ENCODE measurements around the gene CCDC137.
A peak's percentile ranks its signal among the peaks of the same experiment; 100 is the strongest.

CCDC137 gene

GRCh38 chr17:81635431-81635830, 31.1 kb upstream of the CCDC137 start:
- DNase-seq (ENCODE audit: low spot score), result no peak
- no peak for TF ChIP-seq CTCF (IDR thresholded peaks at IDR 0.05; ENCODE audit: borderline replicate concordance, control extremely low read depth, extremely low read depth, insufficient read depth, missing control alignments)

DNA sequence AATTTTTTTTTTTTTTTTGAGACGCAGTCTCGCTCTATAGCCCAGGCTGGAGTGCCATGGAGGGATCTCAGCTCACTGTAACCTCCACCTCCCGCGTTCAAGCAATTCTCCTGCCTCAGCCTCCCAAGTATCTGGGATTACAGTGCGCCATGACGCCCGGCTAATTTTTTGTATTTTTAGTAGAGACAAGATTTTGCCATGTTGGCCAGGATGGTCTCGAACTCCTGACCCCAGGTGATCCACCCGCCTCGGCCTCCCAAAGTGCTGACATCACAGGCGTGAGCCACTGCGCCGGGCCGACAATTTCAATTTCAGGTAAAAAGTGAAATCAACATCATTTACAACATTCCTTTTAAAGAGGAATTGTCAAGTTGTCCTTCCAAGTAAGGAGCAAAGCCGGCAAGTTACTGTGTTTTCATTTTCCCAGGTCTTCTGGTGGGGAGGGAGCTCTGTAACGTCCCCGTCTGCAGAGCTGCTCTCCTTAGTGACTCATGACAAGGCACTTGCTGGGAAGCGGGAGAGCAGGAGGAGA, 30.5 kb upstream of the CCDC137 start:
- in situ Hi-C loops (cut with MboI; ENCODE audit: low sequenced_read_pairs, unreplicated experiment), result no loop called here
- no peak for TF ChIP-seq CTCF (IDR thresholded peaks at IDR 0.05; ENCODE audit: borderline replicate concordance, control extremely low read depth, extremely low read depth, insufficient read depth, missing control alignments)
- no peak for DNase-seq (ENCODE audit: low spot score)

More at GRCh38 chr17:81635431-81635830, 31.1 kb upstream of the CCDC137 start:
- in situ Hi-C loops (cut with MboI; ENCODE audit: low sequenced_read_pairs, unreplicated experiment), result no loop called here

DNA sequence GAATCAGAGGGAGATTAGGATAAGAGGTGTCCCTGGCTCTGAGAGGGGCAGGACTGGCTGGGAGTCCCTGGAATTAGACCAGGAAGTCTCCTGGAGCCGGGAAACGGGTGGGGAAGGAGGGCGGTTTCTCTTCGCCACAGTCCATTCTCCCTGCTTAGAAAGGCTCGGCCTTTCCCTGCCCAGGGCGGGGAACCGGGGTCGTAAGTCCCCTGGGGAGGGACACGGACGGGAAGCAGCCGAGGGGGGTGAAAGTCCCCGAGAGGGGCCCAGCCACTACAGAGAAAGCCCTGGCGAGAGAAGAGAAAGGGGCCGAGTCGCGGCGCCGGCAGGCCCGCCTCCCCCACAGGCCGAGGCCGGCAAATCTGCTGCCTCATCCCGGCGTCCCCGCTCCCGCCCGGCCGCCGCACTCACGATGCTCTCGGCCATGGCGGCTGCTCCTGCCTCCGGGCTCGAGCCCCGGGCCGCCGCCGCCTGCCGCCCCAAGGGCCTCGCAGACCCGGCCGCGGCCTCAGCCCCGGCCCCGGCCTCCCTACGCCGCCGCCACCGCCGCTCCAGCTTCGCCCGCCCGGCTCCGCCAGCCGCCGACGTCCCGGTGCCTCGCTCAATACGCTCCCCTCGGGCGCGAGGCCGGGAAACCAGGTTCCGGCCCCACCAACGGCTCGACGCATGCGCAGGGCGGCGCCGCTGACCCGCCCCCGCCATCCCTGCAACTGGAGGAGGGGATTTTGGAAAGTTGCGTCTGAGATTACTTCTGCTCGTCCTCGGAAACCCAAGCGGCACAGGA, 29.8 kb upstream of the CCDC137 start, which contains the start of the genes NPLOC4 and TSPAN10:
Gene NPLOC4 (minus strand): TSS at position 608 of the 784 bp plus-strand sequence. CDS start 182 bp downstream, at position 426.
Gene TSPAN10 (plus strand): TSS at position 692 of the 784 bp plus-strand sequence. CDS start 5,217 bp downstream, outside the sequence.
- no peak for TF ChIP-seq CTCF (IDR thresholded peaks at IDR 0.05; ENCODE audit: borderline replicate concordance, control extremely low read depth, extremely low read depth, insufficient read depth, missing control alignments)
- in situ Hi-C loops (cut with MboI; ENCODE audit: low sequenced_read_pairs, unreplicated experiment), result no loop called here
- DNase-seq (ENCODE audit: low spot score), result peak; percentile 97

GRCh38 chr17:81638683-81639082, 27.9 kb upstream of the CCDC137 start:
- TF ChIP-seq CTCF (IDR thresholded peaks at IDR 0.05; ENCODE audit: borderline replicate concordance, control extremely low read depth, extremely low read depth, insufficient read depth, missing control alignments), result no peak
- in situ Hi-C loops (cut with MboI; ENCODE audit: low sequenced_read_pairs, unreplicated experiment), result no loop called here
- DNase-seq (ENCODE audit: low spot score), result no peak

DNA sequence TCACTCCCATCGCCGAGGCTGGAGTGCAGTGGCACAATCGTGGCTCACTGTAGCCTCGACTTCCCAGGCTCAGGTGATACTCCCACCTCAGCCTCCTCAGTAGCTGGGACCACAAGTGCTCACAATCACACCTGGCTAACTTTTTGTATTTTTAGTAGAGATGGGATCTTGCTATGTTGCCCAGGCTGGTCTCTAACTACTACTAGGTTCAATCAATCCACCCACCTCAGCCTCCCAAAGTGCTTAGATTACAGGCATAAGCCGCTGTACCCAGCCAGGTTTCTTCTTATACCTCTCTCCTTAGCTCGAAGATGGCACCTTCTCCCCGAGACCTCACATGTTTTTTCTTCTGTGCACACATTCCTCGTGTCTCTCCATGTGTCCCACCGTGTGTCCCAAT, 26.5 kb upstream of the CCDC137 start:
- TF ChIP-seq CTCF (IDR thresholded peaks at IDR 0.05; ENCODE audit: borderline replicate concordance, control extremely low read depth, extremely low read depth, insufficient read depth, missing control alignments), result no peak
- DNase-seq (ENCODE audit: low spot score), result no peak
- in situ Hi-C loops (cut with MboI; ENCODE audit: low sequenced_read_pairs, unreplicated experiment), result no loop called here

DNA sequence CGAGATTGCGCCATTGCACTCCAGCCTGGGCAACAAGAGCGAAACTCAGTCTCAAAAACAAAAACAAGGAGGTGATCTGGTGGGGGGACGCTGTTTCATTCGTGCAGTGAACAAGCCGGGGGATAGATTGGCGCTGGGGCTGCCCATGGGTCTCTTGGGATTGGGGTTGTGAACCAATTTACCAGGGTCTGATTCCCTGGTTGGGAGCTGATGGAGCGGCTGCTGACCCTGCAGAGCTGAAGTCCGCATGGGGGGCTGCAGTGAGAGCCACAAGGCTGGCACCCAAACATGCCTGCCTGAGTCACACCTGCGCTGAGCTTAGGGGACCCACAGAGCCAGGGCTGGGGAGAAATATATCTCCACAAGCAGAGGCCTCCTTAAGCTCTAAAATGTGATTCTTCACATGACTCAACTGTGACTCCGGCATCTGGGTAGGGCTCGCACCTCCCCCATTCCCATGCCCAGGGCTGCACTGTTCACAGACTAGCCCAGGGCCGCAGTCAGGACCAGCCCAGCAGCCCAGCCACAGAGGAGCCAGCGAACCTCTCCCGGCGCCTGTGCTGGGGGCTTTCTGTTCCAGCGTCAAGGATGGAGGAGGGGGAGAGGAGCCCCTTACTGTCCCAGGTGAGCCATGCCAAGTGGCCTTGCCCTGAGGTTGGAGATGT, 24.6 kb upstream of the CCDC137 start:
- in situ Hi-C loops (cut with MboI; ENCODE audit: low sequenced_read_pairs, unreplicated experiment), result no loop called here
- TF ChIP-seq CTCF (IDR thresholded peaks at IDR 0.05; ENCODE audit: borderline replicate concordance, control extremely low read depth, extremely low read depth, insufficient read depth, missing control alignments), result no peak
- DNase-seq (ENCODE audit: low spot score), result no peak
